ENCODE measurements around the gene FMNL2.

DNA sequence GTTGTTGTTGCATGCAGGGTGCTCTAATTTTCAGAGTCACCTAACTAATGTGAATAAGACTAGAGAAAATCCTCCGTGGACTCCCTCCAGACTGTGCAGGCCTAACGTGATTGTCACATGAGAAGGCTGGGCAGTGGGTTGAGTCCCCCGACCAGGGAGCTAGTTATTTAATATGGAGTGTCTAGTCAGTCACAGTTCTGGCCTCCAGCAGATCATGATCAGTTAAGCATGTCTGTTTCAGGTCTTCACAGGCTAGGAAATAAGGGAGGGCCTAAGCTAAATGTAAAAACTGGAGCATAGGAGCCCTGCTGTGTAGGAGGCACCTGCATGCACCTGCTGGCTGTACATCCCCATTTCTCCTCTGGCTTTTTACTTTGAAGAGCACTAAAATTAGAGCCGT, 295.5 kb downstream of the FMNL2 start:
- TF ChIP-seq POLR2A (IDR thresholded peaks at IDR 0.05; ENCODE audit: low read length) (no peak), GATA1 (IDR thresholded peaks at IDR 0.05; ENCODE audit: low read depth, low read length) (no peak)

All from erythroblast (primary cell).